ENCODE measurements around the gene PHAF1. TPM values are rescaled to one million over a fixed set of nuclear protein-coding genes. Genes with fewer than 3 reads are reported as not detected.

PHAF1 gene
- total RNA-seq (2022; extraction: Qiagen RNA extraction), result 23.9 to 26.8 TPM (median 25.0 TPM) in 5 replicates

DNA sequence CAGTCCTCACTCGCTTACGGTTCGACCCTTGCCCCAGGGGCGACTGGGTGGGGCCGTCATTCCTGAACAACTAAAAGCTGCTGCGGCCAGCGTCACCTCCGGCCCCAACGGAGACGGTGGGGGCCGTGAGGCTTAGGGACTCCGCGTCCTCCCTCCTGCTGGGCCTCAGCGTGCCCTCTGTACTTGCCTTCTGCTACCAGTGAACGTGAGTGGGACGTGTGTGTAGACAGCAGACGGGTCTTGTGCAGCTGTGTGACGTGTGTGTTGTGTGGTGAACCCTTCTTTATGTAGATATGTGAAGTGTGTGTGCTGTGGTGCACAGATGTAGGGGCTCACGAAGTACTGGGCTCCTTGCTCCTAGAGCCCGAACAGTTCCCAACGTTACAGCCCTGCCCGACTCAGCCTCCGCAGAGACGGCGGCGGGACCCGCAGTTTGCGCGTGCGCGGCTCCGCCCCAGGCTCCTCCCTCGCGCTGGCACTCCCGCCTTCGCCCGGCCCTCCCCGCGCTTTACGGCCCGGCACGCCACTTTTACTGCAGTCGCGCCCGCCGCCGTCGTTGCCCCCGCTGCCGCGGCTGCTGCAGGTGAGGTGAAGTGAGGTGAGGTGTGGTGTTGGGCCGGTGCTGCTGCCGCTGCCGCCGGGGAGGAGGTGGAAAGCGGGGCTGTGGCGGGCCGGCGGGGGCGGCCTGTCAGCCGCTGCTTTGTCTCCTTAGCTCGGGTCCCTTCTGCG is at the start of gene PHAF1:
Gene PHAF1 (plus strand): TSS at position 535 of the 729 bp plus-strand sequence. CDS start 235 bp downstream, outside the sequence.

GRCh38 chr16:67150833-67151396 is 41.2 kb downstream of the PHAF1 start, which contains the start of gene B3GNT9:
TSS of gene B3GNT9 (minus strand) at chr16:67150998. CDS start at chr16:67150485, 513 bp downstream.

GRCh38 chr16:67164599-67165061 is 54.9 kb downstream of the PHAF1 start, which contains the start of gene HSF4:
TSS of gene HSF4 (plus strand) at chr16:67164745. CDS start at chr16:67164812, 67 bp downstream.

GRCh38 chr16:67170168-67170948 is 60.6 kb downstream of the PHAF1 start, which contains the start of gene NOL3:
TSS of gene NOL3 (plus strand) at chr16:67170538.

GRCh38 chr16:67183627-67184452 is 74.1 kb downstream of the PHAF1 start, which contains the start of gene MATCAP1:
TSS of gene MATCAP1 (minus strand) at chr16:67183963. CDS start at chr16:67180610, 3,353 bp downstream.

GRCh38 chr16:67190041-67190440 is 80.3 kb downstream of the PHAF1 start, which contains the start of gene EXOC3L1:
TSS of gene EXOC3L1 (minus strand) at chr16:67190136. CDS start at chr16:67189676, 460 bp downstream.

GRCh38 chr16:67191995-67192681 is 82.4 kb downstream of the PHAF1 start, which contains the start of gene E2F4:
TSS of gene E2F4 (plus strand) at chr16:67192155. CDS start at chr16:67192228, 73 bp downstream.

Other genes starting within 250 kb of the PHAF1 start
- gene PDP2, start 229.4 kb upstream of the PHAF1 start, total RNA-seq (2022; extraction: Qiagen RNA extraction), result 5.3 to 6.8 TPM (median 5.9 TPM) in 5 replicates
- gene CDH16, start 191.1 kb upstream of the PHAF1 start, total RNA-seq (2022; extraction: Qiagen RNA extraction), result 7.0 to 10.5 TPM (median 9.9 TPM) in 5 replicates
- 53.2 to 85.6 TPM (median 74.1 TPM) in 5 replicates for gene RRAD, start 184.4 kb upstream of the PHAF1 start, total RNA-seq (2022; extraction: Qiagen RNA extraction)
- gene CIAO2B, start 175.5 kb upstream of the PHAF1 start, total RNA-seq (2022; extraction: Qiagen RNA extraction), result 146 to 198 TPM (median 194 TPM) in 5 replicates
- 35.8 to 37.3 TPM (median 36.7 TPM) in 5 replicates for gene CES2, start 174.4 kb upstream of the PHAF1 start, total RNA-seq (2022; extraction: Qiagen RNA extraction)
- 2.1 to 2.9 TPM (median 2.4 TPM) in 5 replicates for gene CES3, start 148.7 kb upstream of the PHAF1 start, total RNA-seq (2022; extraction: Qiagen RNA extraction)
- gene CES4A, start 121.4 kb upstream of the PHAF1 start, total RNA-seq (2022; extraction: Qiagen RNA extraction), result 2.9 to 4.9 TPM (median 4.0 TPM) in 5 replicates
- gene CBFB, start 80.8 kb upstream of the PHAF1 start, total RNA-seq (2022; extraction: Qiagen RNA extraction), result 53.5 to 68.5 TPM (median 55.2 TPM) in 5 replicates
- gene B3GNT9, start 41.1 kb downstream of the PHAF1 start, total RNA-seq (2022; extraction: Qiagen RNA extraction), result 7.2 to 10.2 TPM (median 9.8 TPM) in 5 replicates
- gene TRADD, start 50.0 kb downstream of the PHAF1 start, total RNA-seq (2022; extraction: Qiagen RNA extraction), result 15.1 to 22.4 TPM (median 21.6 TPM) in 5 replicates
- 7.6 to 9.9 TPM (median 8.5 TPM) in 5 replicates for gene FBXL8, start 50.0 kb downstream of the PHAF1 start, total RNA-seq (2022; extraction: Qiagen RNA extraction)
- gene HSF4, start 54.8 kb downstream of the PHAF1 start, total RNA-seq (2022; extraction: Qiagen RNA extraction), result 8.5 to 17.5 TPM (median 14.0 TPM) in 5 replicates
- gene NOL3, start 60.6 kb downstream of the PHAF1 start, total RNA-seq (2022; extraction: Qiagen RNA extraction), result 87.9 to 116 TPM (median 113 TPM) in 5 replicates
- 5.2 to 9.2 TPM (median 6.3 TPM) in 5 replicates for gene MATCAP1, start 74.0 kb downstream of the PHAF1 start, total RNA-seq (2022; extraction: Qiagen RNA extraction)
- gene EXOC3L1, start 80.2 kb downstream of the PHAF1 start, total RNA-seq (2022; extraction: Qiagen RNA extraction), result 0.03 to 0.20 TPM (median 0.16 TPM) in 4 of 5 replicates, not detected in the other
- gene E2F4, start 82.2 kb downstream of the PHAF1 start, total RNA-seq (2022; extraction: Qiagen RNA extraction), result 85.7 to 108 TPM (median 104 TPM) in 5 replicates
- gene ELMO3, start 89.2 kb downstream of the PHAF1 start, total RNA-seq (2022; extraction: Qiagen RNA extraction), result 0.80 to 1.7 TPM (median 1.5 TPM) in 5 replicates
- 86.6 to 99.5 TPM (median 95.4 TPM) in 5 replicates for gene TMEM208, start 117.2 kb downstream of the PHAF1 start, total RNA-seq (2022; extraction: Qiagen RNA extraction)
- 35.1 to 58.4 TPM (median 51.7 TPM) in 5 replicates for gene FHOD1, start 137.5 kb downstream of the PHAF1 start, total RNA-seq (2022; extraction: Qiagen RNA extraction)
- gene SLC9A5, start 139.0 kb downstream of the PHAF1 start, total RNA-seq (2022; extraction: Qiagen RNA extraction), result 1.0 to 1.8 TPM (median 1.4 TPM) in 5 replicates
- gene PLEKHG4, start 169.6 kb downstream of the PHAF1 start, total RNA-seq (2022; extraction: Qiagen RNA extraction), result 12.1 to 14.0 TPM (median 13.6 TPM) in 5 replicates
- gene KCTD19, start 216.8 kb downstream of the PHAF1 start, total RNA-seq (2022; extraction: Qiagen RNA extraction), result 0.09 to 0.34 TPM (median 0.19 TPM) in 5 replicates
- gene LRRC36, start 216.9 kb downstream of the PHAF1 start, total RNA-seq (2022; extraction: Qiagen RNA extraction), result 0.06 to 0.08 TPM (median 0.07 TPM) in 4 of 5 replicates, not detected in the other

Data from A549 treated with AZD2906 at 1 μM for 4 hours (cell line).